ENCODE measurements around the gene EFEMP2. TPM values are rescaled to one million over a fixed set of nuclear protein-coding genes. Genes with fewer than 3 reads are reported as not detected.

The EFEMP2 gene
- 81.6 and 94.8 TPM in 2 replicates for total RNA-seq

DNA sequence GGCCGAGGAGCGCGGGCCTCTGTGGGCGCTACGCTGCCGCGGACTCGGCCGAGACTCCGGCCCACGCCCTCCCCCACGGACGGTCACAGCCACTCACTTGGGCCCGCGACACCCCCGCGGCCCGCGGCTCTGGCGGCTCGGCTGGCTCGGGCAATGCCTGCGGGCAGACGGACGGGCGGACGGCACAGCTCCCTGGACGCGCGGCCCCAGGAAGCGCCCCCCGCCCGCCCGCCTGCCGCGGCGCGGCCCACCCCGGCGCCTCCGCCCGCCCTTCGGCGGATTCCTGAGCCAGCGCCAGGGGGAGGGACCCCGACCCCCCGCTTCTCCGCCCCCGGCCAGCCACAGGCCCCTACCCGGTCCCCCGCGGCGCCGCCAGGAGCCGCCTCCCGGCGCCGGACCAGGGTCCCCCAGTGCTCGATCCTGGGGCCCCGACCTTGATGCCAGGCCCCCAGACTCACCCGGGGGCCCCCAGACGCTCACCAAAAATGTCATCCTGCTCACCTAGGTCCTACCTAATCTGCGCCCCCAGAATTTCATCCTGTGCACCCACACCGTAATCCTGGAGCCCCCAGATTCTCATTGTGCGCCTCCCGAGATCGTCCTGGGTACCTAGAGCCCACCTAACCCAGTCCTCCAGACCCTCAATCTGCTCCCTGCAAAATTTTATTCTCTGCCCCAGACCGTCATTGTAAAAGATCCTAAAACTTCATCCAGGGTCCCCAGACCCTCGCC is at the start of gene EFEMP2:
Gene EFEMP2 (minus strand): TSS at position 215 of the 732 bp plus-strand sequence. CDS start 446 bp downstream, outside the sequence.
- TF ChIP-seq CTCF (IDR thresholded peaks at IDR 0.05; ENCODE audit: extremely low read depth, low read depth, low read length), result no peak
- Histone ChIP-seq H3K27me3 (ENCODE audit: insufficient read depth, low read length) (no peaks in the 10 kb centered on the region), H3K79me2 (ENCODE audit: insufficient read depth, low read length) (peaks cover 43% of the 10 kb centered on the region), H4K20me1 (ENCODE audit: insufficient read depth, low read length) (peaks cover 17% of the 10 kb centered on the region), H3K36me3 (ENCODE audit: insufficient read depth, low read length) (peaks cover 35% of the 10 kb centered on the region), H3K27ac (ENCODE audit: low read depth, low read length) (peak within 1 kb of the TSS; percentile 80), H3K4me3 (ENCODE audit: insufficient read depth, low read length) (peak within 1 kb of the TSS; percentile 81), H3K4me1 (ENCODE audit: insufficient read depth, low read length) (peaks cover 20% of the 10 kb centered on the region), H3K9me3 (ENCODE audit: low read depth, low read length) (no peaks in the 10 kb centered on the region), H3K4me2 (ENCODE audit: insufficient read depth, low read length) (peak within 1 kb of the TSS; percentile 94), H2AFZ (ENCODE audit: low read length) (peak within 1 kb of the TSS; percentile 72)
- DNase-seq (ENCODE audit: insufficient read length, low spot score, missing footprints), result peak; percentile 96

DNA sequence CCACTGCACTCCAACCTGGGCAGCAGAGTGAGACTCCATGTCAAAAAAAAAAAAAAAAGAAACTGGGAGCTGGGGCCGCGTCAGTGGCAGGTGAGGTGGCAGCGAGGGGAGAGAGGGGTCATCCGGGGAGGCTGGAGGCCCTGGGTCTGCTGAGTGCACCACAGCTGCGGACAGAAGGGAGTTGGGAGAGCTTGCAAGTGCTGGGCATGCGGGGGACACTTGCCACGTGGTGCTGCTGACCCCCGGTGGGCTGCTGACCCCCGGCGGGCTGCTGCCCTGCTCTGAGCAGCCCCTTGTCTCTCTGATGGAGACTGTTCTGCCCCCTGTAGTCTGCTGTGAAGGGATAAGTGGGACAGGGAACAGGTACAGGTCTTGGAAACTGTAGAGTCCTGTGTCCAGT is 49.3 kb upstream of the EFEMP2 start:
- TF ChIP-seq CTCF (IDR thresholded peaks at IDR 0.05; ENCODE audit: extremely low read depth, low read depth, low read length), result no peak
- DNase-seq (ENCODE audit: insufficient read length, low spot score, missing footprints), result no peak
- H3K4me2 ChIP-seq (ENCODE audit: insufficient read depth, low read length), result no peak overlapping the region
- peaks cover 45% of the 10 kb centered on the region for H3K36me3 ChIP-seq (ENCODE audit: insufficient read depth, low read length)
- no peak overlapping the region for H3K4me3 ChIP-seq (ENCODE audit: insufficient read depth, low read length)
- no peaks in the 10 kb centered on the region for H3K27me3 ChIP-seq (ENCODE audit: insufficient read depth, low read length)
- H3K27ac ChIP-seq (ENCODE audit: low read depth, low read length), result no peak overlapping the region
- H4K20me1 ChIP-seq (ENCODE audit: insufficient read depth, low read length), result peaks cover 6% of the 10 kb centered on the region
- H3K79me2 ChIP-seq (ENCODE audit: insufficient read depth, low read length), result peaks cover 61% of the 10 kb centered on the region
- no peaks in the 10 kb centered on the region for H3K9me3 ChIP-seq (ENCODE audit: low read depth, low read length)
- H3K4me1 ChIP-seq (ENCODE audit: insufficient read depth, low read length), result peaks cover 30% of the 10 kb centered on the region
- H2AFZ ChIP-seq (ENCODE audit: low read length), result no peak overlapping the region

- peaks cover 38% of the 10 kb centered on the region for H3K4me1 ChIP-seq (ENCODE audit: insufficient read depth, low read length)
- peaks cover 6% of the 10 kb centered on the region for H4K20me1 ChIP-seq (ENCODE audit: insufficient read depth, low read length)
- peak overlapping the region; percentile 11 for H3K27ac ChIP-seq (ENCODE audit: low read depth, low read length)
- no peaks in the 10 kb centered on the region for H3K27me3 ChIP-seq (ENCODE audit: insufficient read depth, low read length)
- peak overlapping the region; percentile 94 for H3K4me2 ChIP-seq (ENCODE audit: insufficient read depth, low read length)
- no peak for TF ChIP-seq CTCF (IDR thresholded peaks at IDR 0.05; ENCODE audit: extremely low read depth, low read depth, low read length)
- peaks cover 66% of the 10 kb centered on the region for H3K79me2 ChIP-seq (ENCODE audit: insufficient read depth, low read length)
- H2AFZ ChIP-seq (ENCODE audit: low read length), result no peak overlapping the region
- H3K4me3 ChIP-seq (ENCODE audit: insufficient read depth, low read length), result peak overlapping the region; percentile 92
- H3K36me3 ChIP-seq (ENCODE audit: insufficient read depth, low read length), result peaks cover 45% of the 10 kb centered on the region
- peak; percentile 82 for DNase-seq (ENCODE audit: insufficient read length, low spot score, missing footprints)
- H3K9me3 ChIP-seq (ENCODE audit: low read depth, low read length), result no peaks in the 10 kb centered on the region
These were observed 48.5 kb upstream of the EFEMP2 start for GRCh38 chr11:65921033-65921555.

GRCh38 chr11:65920372-65920802 is 47.8 kb upstream of the EFEMP2 start:
- Histone ChIP-seq H2AFZ (ENCODE audit: low read length) (peak overlapping the region; percentile 35), H3K4me1 (ENCODE audit: insufficient read depth, low read length) (peaks cover 44% of the 10 kb centered on the region), H3K4me2 (ENCODE audit: insufficient read depth, low read length) (peak overlapping the region; percentile 94), H3K36me3 (ENCODE audit: insufficient read depth, low read length) (peaks cover 45% of the 10 kb centered on the region), H3K79me2 (ENCODE audit: insufficient read depth, low read length) (peaks cover 66% of the 10 kb centered on the region), H3K9me3 (ENCODE audit: low read depth, low read length) (no peaks in the 10 kb centered on the region), H3K4me3 (ENCODE audit: insufficient read depth, low read length) (peak overlapping the region; percentile 92), H4K20me1 (ENCODE audit: insufficient read depth, low read length) (peaks cover 6% of the 10 kb centered on the region), H3K27me3 (ENCODE audit: insufficient read depth, low read length) (no peaks in the 10 kb centered on the region), H3K27ac (ENCODE audit: low read depth, low read length) (peak overlapping the region; percentile 63)
- TF ChIP-seq CTCF (IDR thresholded peaks at IDR 0.05; ENCODE audit: extremely low read depth, low read depth, low read length), result no peak
- peak; percentile 76 for DNase-seq (ENCODE audit: insufficient read length, low spot score, missing footprints)
